HepG2 (cell line): ENCODE data around the gene ZNF749. TPM values are rescaled to one million over a fixed set of nuclear protein-coding genes. Genes with fewer than 3 reads are reported as not detected.
A peak's percentile ranks its signal among the peaks of the same experiment; 100 is the strongest.

Experiments
- FOXK2 ChIP-seq: fragments of 450-650 bp; IDR thresholded peaks from 2 replicates; pipeline ENCODE4 v1.6.1; 2016
- RFXAP ChIP-seq: sonication (generic); formaldehyde crosslinking; IDR thresholded peaks from 2 replicates; pipeline ENCODE4 v1.4.0; 2020; ENCODE audit warnings: missing genetic modification reagents, borderline replicate concordance
- SAP130 ChIP-seq: IDR thresholded peaks from 2 replicates; pipeline ENCODE4 v1.6.1; 2016; ENCODE audit warnings: low read depth
- SMYD3 ChIP-seq: sonication (generic); formaldehyde crosslinking; IDR thresholded peaks from 2 replicates; pipeline ENCODE4 v1.8.1; 2023; ENCODE audit warnings: mild to moderate bottlenecking, missing genetic modification reagents
- ZMYM3 ChIP-seq: sonication (generic); formaldehyde crosslinking; IDR thresholded peaks from 2 replicates; pipeline ENCODE4 v1.5.1; 2020; ENCODE audit warnings: mild to moderate bottlenecking, missing genetic modification reagents
- ZNF563 ChIP-seq: sonication (generic); formaldehyde crosslinking; IDR thresholded peaks from 2 replicates; pipeline ENCODE4 v1.8.0; 2022; ENCODE audit warnings: mild to moderate bottlenecking, moderate library complexity, missing genetic modification reagents
- ZNF747 ChIP-seq: sonication (generic); formaldehyde crosslinking; IDR thresholded peaks from 2 replicates; pipeline ENCODE4 v1.8.1; 2023; ENCODE audit warnings: missing genetic modification reagents, mild to moderate bottlenecking, borderline replicate concordance
- ZNF879 ChIP-seq: sonication (generic); formaldehyde crosslinking; IDR thresholded peaks from 2 replicates; pipeline ENCODE4 v1.8.1; 2023; ENCODE audit warnings: missing genetic modification reagents
- polyA plus RNA-seq, 8 experiments: library from polyadenylated mRNA; depleted of rRNA in 3 of 8; stranded (reverse) in 7 of 8; unstranded in 1 of 8; fragments of >200 nt; fragmentation: Illumina TruSeq in 4 of 8; extraction: Trizol in 4 of 8; gene quantifications; 2 replicates each; pipeline versions ENCODE4 v1.2.1 to v1.2.3, GENCODE V29; 2011 to 2016; ENCODE audit warnings: low read depth in 4 of 8, missing spikeins in 1 of 8, mixed read lengths in 1 of 8; ENCODE audit not compliant: insufficient read depth in 1 of 8
- total RNA-seq, 5 experiments: library from RNA; depleted of rRNA; stranded (reverse); fragments of >200 nt; fragmentation: Illumina TruSeq; extraction: Trizol; gene quantifications; 2 replicates each; pipeline ENCODE4 v1.2.3, GENCODE V29; 2016; ENCODE audit warnings: low read depth in 1 of 5
- TF ChIP-seq, protein P1 (sequence below): sonication (generic); formaldehyde crosslinking; IDR thresholded peaks from 2 replicates; pipeline ENCODE4 v1.5.0; 2020; ENCODE audit warnings: mild to moderate bottlenecking, missing genetic modification reagents
- TF ChIP-seq, protein P2 (sequence below), 2 experiments: sonication (generic) in 1 of 2; formaldehyde crosslinking in 1 of 2; IDR thresholded peaks; 2 replicates each; pipeline versions ENCODE4 v1.6.1 to v1.9.0; 2014 to 2022; ENCODE audit warnings: antibody characterized with exemption in 1 of 2, borderline replicate concordance in 1 of 2, inconsistent platforms in 1 of 2, low read depth in 1 of 2, missing genetic modification reagents in 1 of 2
- TF ChIP-seq, protein P3 (sequence below): sonication (generic); formaldehyde crosslinking; IDR thresholded peaks from 2 replicates; pipeline ENCODE4 v1.4.0; 2020; ENCODE audit warnings: missing genetic modification reagents, borderline replicate concordance
- TF ChIP-seq, protein P4 (sequence below): IDR thresholded peaks from 2 replicates; pipeline ENCODE4 v1.6.1; 2016; ENCODE audit warnings: missing compliant biosample characterization, missing genetic modification reagents, borderline replicate concordance

ZNF749 gene
- total and polyA plus RNA-seq, 2 of the 13 experiments (the other 11 are each of a cell fraction or from before 2014, with no cell fraction given) = 18.9 to 21.0 TPM

DNA sequence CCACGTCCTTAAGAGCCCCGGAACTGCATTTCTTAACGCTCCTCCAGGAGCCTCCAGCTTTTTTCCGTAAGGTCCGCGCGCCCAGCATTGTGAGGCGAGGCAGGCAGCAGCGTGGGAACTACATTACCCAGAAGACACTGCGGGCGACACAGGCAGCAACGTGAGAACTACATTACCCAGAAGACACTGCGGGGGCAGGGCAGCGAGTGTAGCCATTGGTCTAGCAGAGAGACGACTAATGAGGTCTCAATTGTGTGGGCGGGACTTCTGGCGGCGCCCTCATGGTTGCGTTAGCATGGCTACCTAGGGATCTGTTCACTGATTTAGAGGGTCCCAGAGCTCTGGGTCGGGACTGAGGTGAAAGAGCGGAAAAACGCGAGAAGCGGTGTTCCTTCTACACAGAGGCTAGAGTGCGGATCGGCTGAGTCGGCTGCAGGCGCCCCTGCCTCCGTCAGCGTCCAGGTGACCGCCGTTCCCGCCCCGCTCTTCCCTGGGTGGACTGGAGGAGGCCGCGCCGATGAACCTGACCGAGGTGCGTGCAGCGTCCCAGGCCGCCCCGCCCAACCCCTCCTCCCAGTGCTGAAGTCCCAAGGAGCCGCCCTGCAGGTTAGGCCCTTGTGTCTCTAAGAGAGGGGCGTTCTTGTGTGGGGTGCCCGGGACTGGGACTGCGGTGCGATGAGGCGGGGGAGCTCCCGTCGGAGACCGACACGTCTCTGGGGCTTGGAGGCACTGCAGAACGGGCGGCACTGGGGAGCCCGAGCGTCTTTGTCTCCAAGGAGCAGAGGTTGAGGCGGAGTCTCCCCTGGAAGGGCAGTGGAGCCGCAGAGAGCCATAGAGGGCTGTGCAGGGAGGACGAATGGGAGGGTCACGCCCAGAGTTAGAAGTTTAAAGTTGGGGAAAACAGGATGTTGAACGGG lies at the start of gene ZNF749 (continued):
- TF ChIP-seq, protein P1, sequence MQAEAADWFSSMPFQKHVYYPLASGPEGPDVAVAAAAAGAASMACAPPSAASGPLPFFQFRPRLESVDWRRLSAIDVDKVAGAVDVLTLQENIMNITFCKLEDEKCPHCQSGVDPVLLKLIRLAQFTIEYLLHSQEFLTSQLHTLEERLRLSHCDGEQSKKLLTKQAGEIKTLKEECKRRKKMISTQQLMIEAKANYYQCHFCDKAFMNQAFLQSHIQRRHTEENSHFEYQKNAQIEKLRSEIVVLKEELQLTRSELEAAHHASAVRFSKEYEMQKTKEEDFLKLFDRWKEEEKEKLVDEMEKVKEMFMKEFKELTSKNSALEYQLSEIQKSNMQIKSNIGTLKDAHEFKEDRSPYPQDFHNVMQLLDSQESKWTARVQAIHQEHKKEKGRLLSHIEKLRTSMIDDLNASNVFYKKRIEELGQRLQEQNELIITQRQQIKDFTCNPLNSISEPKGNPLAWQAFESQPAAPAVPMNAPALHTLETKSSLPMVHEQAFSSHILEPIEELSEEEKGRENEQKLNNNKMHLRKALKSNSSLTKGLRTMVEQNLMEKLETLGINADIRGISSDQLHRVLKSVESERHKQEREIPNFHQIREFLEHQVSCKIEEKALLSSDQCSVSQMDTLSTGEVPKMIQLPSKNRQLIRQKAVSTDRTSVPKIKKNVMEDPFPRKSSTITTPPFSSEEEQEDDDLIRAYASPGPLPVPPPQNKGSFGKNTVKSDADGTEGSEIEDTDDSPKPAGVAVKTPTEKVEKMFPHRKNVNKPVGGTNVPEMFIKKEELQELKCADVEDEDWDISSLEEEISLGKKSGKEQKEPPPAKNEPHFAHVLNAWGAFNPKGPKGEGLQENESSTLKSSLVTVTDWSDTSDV (CRISPR knock-in tag) = no peak
- TF ChIP-seq ZNF563 (CRISPR knock-in tag) (peak; percentile 24; the same call in 1 of the 2 replicates), SAP130 (CRISPR knock-in tag) (peak; percentile 90), SMYD3 (CRISPR knock-in tag) (no peak), ZNF879 (peak; percentile 69; the same call in 1 of the 2 replicates), FOXK2 (no peak), ZNF747 (CRISPR knock-in tag) (peak; percentile 12; the same call in 1 of the 2 replicates), ZMYM3 (CRISPR knock-in tag) (peak; percentile 17; the same call in 1 of the 2 replicates), RFXAP (CRISPR knock-in tag) (0 out of 2 replicates have a peak, but pooled peaks have one; percentile 29)
- TF ChIP-seq, protein P2, sequence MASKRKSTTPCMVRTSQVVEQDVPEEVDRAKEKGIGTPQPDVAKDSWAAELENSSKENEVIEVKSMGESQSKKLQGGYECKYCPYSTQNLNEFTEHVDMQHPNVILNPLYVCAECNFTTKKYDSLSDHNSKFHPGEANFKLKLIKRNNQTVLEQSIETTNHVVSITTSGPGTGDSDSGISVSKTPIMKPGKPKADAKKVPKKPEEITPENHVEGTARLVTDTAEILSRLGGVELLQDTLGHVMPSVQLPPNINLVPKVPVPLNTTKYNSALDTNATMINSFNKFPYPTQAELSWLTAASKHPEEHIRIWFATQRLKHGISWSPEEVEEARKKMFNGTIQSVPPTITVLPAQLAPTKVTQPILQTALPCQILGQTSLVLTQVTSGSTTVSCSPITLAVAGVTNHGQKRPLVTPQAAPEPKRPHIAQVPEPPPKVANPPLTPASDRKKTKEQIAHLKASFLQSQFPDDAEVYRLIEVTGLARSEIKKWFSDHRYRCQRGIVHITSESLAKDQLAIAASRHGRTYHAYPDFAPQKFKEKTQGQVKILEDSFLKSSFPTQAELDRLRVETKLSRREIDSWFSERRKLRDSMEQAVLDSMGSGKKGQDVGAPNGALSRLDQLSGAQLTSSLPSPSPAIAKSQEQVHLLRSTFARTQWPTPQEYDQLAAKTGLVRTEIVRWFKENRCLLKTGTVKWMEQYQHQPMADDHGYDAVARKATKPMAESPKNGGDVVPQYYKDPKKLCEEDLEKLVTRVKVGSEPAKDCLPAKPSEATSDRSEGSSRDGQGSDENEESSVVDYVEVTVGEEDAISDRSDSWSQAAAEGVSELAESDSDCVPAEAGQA (IDR thresholded peaks at IDR 0.05; ENCODE audit: low read depth) = peak; percentile 76
- TF ChIP-seq, protein P2 (CRISPR knock-in tag; IDR thresholded peaks at IDR 0.05; ENCODE audit: borderline replicate concordance) = no peak
- TF ChIP-seq, protein P3, sequence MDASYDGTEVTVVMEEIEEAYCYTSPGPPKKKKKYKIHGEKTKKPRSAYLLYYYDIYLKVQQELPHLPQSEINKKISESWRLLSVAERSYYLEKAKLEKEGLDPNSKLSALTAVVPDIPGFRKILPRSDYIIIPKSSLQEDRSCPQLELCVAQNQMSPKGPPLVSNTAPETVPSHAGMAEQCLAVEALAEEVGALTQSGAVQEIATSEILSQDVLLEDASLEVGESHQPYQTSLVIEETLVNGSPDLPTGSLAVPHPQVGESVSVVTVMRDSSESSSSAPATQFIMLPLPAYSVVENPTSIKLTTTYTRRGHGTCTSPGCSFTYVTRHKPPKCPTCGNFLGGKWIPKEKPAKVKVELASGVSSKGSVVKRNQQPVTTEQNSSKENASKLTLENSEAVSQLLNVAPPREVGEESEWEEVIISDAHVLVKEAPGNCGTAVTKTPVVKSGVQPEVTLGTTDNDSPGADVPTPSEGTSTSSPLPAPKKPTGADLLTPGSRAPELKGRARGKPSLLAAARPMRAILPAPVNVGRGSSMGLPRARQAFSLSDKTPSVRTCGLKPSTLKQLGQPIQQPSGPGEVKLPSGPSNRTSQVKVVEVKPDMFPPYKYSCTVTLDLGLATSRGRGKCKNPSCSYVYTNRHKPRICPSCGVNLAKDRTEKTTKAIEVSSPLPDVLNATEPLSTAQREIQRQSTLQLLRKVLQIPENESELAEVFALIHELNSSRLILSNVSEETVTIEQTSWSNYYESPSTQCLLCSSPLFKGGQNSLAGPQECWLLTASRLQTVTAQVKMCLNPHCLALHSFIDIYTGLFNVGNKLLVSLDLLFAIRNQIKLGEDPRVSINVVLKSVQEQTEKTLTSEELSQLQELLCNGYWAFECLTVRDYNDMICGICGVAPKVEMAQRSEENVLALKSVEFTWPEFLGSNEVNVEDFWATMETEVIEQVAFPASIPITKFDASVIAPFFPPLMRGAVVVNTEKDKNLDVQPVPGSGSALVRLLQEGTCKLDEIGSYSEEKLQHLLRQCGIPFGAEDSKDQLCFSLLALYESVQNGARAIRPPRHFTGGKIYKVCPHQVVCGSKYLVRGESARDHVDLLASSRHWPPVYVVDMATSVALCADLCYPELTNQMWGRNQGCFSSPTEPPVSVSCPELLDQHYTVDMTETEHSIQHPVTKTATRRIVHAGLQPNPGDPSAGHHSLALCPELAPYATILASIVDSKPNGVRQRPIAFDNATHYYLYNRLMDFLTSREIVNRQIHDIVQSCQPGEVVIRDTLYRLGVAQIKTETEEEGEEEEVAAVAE = peak; percentile 93
- TF ChIP-seq, protein P4, sequence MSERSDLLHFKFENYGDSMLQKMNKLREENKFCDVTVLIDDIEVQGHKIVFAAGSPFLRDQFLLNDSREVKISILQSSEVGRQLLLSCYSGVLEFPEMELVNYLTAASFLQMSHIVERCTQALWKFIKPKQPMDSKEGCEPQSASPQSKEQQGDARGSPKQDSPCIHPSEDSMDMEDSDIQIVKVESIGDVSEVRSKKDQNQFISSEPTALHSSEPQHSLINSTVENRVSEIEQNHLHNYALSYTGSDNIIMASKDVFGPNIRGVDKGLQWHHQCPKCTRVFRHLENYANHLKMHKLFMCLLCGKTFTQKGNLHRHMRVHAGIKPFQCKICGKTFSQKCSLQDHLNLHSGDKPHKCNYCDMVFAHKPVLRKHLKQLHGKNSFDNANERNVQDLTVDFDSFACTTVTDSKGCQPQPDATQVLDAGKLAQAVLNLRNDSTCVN (CRISPR knock-in tag) = peak; percentile 81
